ENCODE results near the gene PPIL3. TPM values are rescaled to one million over a fixed set of nuclear protein-coding genes. Genes with fewer than 3 reads are reported as not detected.

Gene PPIL3
- total RNA-seq, 2 donors from 2014 or later = 6.1 to 22.9 TPM

- no peak for DNase-seq (ENCODE audit: low spot score)
- no peak for TF ChIP-seq CTCF (IDR thresholded peaks at IDR 0.05)
- H3K4me1 ChIP-seq = peaks cover 0 to 7% of the 10 kb centered on the region in 2 donors
- H3K9me3 ChIP-seq = no peaks in the 10 kb centered on the region
- no peaks in the 10 kb centered on the region for H3K27me3 ChIP-seq
- H3K36me3 ChIP-seq = peaks cover 69% of the 10 kb centered on the region
- H3K27ac ChIP-seq = no peak overlapping the region
- H3K4me3 ChIP-seq = no peak overlapping the region
Observed at GRCh38 chr2:200852605-200853004, 36.3 kb downstream of the PPIL3 start.

GRCh38 chr2:200851398-200852248 is 37.3 kb downstream of the PPIL3 start:
- H3K27me3 ChIP-seq = no peaks in the 10 kb centered on the region
- no peak overlapping the region for H3K4me3 ChIP-seq
- H3K9me3 ChIP-seq = no peaks in the 10 kb centered on the region
- H3K36me3 ChIP-seq = peaks cover 59% of the 10 kb centered on the region
- DNase-seq (ENCODE audit: low spot score) = no peak
- H3K27ac ChIP-seq = no peak overlapping the region
- H3K4me1 ChIP-seq = no peaks in the 10 kb centered on the region
- TF ChIP-seq CTCF (IDR thresholded peaks at IDR 0.05) = no peak

- TF ChIP-seq CTCF (IDR thresholded peaks at IDR 0.05) = no peak
- no peaks in the 10 kb centered on the region for H3K4me1 ChIP-seq
- no peaks in the 10 kb centered on the region for H3K9me3 ChIP-seq
- no peak overlapping the region for H3K4me3 ChIP-seq
- DNase-seq (ENCODE audit: low spot score) = no peak
- no peak overlapping the region for H3K27ac ChIP-seq
- H3K36me3 ChIP-seq = peaks cover 50% of the 10 kb centered on the region
- no peaks in the 10 kb centered on the region for H3K27me3 ChIP-seq
Observed at GRCh38 chr2:200850512-200851256, 38.2 kb downstream of the PPIL3 start.

- no peaks in the 10 kb centered on the region for H3K9me3 ChIP-seq
- no peaks in the 10 kb centered on the region for H3K4me1 ChIP-seq
- H3K27me3 ChIP-seq = no peaks in the 10 kb centered on the region
- TF ChIP-seq CTCF (IDR thresholded peaks at IDR 0.05) = no peak
- no peak overlapping the region for H3K4me3 ChIP-seq
- peaks cover 22% of the 10 kb centered on the region for H3K36me3 ChIP-seq
- no peak overlapping the region for H3K27ac ChIP-seq
- DNase-seq (ENCODE audit: low spot score) = no peak
Observed at GRCh38 chr2:200847939-200848338, 40.9 kb downstream of the PPIL3 start.

- Histone ChIP-seq H3K4me3 (no peak overlapping the region), H3K27me3 (no peaks in the 10 kb centered on the region), H3K4me1 (no peaks in the 10 kb centered on the region), H3K27ac (no peak overlapping the region), H3K9me3 (no peaks in the 10 kb centered on the region), H3K36me3 (peaks cover 16% of the 10 kb centered on the region)
- no peak for DNase-seq (ENCODE audit: low spot score)
- no peak for TF ChIP-seq CTCF (IDR thresholded peaks at IDR 0.05)
Observed at GRCh38 chr2:200847269-200847668, 41.6 kb downstream of the PPIL3 start.

Measured in right atrium auricular region (tissue), 2 donors.